HEK293T (cell line): ENCODE measurements around the gene SGTA.

Experiments used
- ARNT ChIP-seq: fragments of 450-650 bp; IDR thresholded peaks from 2 replicates; pipeline ENCODE4 v1.6.1; 2017; ENCODE audit warnings: mild to moderate bottlenecking
- BHLHE40 ChIP-seq: fragments of 450-650 bp; IDR thresholded peaks from 2 replicates; pipeline ENCODE4 v1.6.1; 2016; ENCODE audit warnings: mild to moderate bottlenecking, moderate library complexity, borderline replicate concordance
- ELF4 ChIP-seq: fragments of 450-650 bp; IDR thresholded peaks from 2 replicates; pipeline ENCODE4 v1.6.1; 2017; ENCODE audit warnings: antibody characterized with exemption
- FOXA1 ChIP-seq: fragments of 450-650 bp; IDR thresholded peaks from 2 replicates; pipeline ENCODE4 v1.6.1; 2016; ENCODE audit warnings: mild to moderate bottlenecking
- L3MBTL2 ChIP-seq: fragments of 450-650 bp; conservative IDR thresholded peaks from 2 replicates; pipeline ENCODE4 v1.6.1; 2016; ENCODE audit warnings: mild to moderate bottlenecking
- NFRKB ChIP-seq: fragments of 450-650 bp; IDR thresholded peaks from 2 replicates; pipeline ENCODE4 v1.6.1; 2016; ENCODE audit warnings: mild to moderate bottlenecking, moderate library complexity
- SP1 ChIP-seq: fragments of 450-650 bp; IDR thresholded peaks from 2 replicates; pipeline ENCODE4 v1.6.1; 2017

DNA sequence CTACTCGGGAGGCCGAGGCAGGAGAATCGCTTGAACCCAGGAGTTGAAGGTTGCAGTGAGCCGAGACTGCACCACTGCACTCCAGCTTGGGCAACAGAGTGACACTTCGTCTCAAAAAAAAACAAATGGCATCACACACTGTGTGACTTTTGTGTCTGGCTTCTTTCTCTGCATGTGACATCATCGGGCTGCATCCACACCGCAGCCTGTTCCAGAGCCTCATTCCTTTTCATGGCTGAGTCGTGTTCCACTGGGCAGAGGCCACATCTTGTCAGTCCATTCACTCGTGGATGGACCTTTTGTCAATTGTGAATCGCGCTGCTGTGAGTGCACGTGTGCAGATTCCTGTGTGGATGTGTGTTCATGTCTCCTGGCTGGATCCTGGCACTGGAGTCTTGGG is 10.5 kb upstream of the SGTA start:
- TF ChIP-seq SP1 (no peak), BHLHE40 (no peak), L3MBTL2 (no peak), FOXA1 (no peak), ELF4 (no peak), ARNT (no peak), NFRKB (no peak)
